DMS 273 (cell line): ENCODE measurements around the gene ARMC2.
A peak's percentile ranks its signal among the peaks of the same experiment; 100 is the strongest.
"Not testable (repeated sequence)": the region's sequence is repeated elsewhere in the genome, so short reads cannot be mapped to it uniquely, and the experiment has no call there.

Experiments
- DNase-seq: peaks from one replicate; lab custom pipeline; 2025; ENCODE audit not compliant: unreplicated experiment; lab: John Stamatoyannopoulos, UW

The ARMC2 gene

DNA sequence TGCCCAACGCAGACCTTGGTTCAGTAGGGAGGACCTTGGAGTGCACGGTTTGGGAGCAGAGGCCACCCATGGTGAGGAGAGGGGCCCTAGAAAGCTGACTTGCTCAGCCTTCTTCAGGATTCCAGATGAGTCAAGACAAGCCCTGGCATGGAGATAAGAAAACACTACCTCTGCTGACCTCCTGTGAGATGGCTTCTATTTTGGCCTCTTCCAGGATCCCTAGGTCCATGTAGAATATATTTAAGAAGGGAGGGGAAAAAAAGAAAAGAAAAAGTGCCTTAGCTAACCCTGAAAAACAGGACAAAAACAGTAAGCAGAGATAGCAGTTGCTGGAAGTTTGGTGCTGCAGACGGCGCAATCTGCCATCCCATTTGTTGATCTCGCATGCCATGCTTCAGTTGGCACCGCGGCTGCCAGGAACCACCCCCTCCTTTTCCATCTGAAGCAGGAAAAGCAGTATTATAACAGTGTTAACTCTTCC is 100.0 kb downstream of the ARMC2 start:
- DNase-seq = peak; percentile 95

DNA sequence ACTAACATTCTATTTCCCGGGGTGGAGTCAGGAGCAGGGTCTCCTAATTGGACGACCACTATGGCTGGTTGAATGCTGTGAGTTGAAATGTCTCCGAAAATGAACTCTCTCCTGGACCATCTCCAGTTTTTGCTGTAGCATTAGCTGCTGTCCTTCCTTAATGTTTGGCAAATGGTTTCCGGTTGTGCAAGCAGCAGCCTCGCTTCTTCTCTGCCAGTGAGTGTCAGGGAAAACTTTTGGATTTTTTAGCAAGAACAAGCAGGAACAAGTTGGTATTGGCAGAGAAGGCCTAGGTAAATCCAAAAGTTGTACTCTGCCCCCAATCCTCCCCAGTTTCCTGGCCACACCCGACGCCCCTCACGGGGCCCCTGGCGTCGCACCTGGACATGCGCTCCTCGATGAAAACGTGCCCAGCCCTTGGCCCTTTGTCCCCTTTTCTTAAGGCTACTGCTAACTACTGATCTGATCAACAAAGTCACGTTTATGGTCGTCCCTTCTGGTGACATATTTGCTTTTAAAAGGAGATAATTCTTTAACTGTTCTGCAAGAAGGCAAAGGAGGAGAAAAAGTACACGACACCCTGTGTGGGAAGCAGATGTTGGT is 103.2 kb downstream of the ARMC2 start:
- no peak for DNase-seq

DNA sequence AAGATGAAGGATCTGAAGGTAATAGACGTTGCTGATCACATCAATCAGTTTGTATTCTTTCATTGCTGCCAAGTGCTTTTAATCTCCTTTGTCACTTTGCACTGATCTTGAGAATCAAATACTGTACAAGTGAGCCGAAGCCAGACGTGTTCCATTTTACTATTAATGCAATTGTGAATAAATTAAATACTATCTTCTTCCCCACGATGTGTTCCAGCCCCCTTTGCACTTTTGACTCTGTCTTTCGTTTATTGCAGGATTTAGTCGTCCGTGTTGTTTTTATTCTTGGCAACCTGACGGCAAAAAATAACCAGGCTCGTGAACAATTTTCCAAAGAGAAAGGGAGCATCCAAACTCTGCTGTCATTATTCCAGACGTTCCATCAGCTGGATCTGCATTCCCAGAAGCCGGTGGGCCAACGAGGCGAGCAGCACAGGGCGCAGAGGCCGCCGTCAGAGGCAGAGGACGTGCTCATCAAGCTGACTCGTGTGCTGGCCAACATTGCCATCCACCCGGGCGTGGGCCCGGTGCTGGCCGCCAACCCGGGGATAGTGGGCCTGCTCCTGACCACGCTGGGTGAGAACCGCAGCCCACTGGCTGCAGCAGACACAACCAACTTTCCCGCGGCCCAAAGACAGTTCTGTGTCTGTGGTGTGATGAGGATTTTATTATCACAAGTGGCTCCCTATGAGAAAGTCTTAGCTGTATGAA is 104.7 kb downstream of the ARMC2 start:
- no peak for DNase-seq

DNA sequence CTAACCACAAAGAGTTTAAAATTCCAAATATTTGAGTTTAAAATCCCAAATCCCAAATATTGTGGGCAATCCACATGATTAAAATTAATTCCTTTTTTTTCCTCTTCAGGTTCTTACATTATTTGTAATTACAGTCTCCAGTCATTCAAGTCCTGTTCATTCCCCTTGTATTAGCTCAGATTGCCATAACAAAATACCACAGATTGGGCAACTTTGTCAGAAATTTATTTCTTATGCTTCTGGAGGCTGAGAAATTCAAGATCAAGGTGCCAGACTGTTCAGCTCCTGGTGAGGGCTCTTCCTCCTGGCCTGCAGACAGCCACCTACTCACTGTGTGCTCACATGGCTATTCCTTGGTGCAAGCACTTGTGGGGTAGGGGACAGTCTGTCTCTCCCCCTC is 105.5 kb downstream of the ARMC2 start:
- no peak for DNase-seq

DNA sequence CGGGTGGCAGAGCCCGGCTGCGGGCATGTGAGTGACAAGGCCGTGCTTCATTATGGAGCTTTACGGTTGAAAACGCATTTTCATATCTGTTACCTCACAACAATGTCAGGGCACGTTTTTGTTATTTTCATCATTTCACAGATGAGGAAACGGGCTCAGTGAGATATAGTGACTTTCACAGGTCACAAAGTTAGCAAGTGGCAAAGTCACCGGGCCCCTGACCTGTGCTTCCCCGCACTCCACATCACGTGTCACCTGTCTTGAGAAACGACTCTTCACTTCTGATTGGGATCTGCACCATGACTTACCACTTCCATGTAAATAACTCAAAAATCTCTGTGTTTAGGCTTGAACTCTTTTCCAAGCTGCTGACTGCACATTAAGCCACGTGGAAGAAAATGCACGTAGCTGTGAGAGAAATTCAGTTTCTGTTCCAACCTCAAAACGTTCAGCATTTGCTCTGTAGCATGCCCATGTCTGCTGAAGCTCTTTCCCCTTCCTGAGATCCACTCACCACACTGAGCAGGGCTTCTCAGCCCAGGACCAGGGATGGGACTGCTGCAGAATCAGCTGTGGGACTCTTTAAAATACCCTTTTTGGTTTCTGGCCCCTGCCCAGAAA is 107.2 kb downstream of the ARMC2 start:
- no peak for DNase-seq

DNA sequence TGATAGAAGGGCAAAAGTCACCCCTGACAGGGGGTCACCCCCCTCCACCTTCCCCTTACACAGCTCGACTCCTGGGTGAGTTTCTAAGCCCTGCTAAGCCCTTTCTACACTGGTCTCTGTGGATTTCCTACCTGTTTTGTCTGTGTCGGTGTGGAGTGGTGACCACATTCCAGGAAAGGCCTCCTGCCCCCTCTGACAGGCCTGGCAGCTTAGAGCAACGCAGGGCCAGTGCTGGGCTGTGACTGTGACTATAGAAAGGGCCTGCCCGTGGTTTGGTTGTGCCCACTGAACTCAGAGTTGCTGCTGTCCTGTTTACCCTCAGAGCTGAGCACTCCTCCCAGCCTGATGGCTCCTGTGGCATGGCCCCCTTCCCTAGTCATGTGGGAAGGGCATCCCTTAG is 109.0 kb downstream of the ARMC2 start:
- no peak for DNase-seq

DNA sequence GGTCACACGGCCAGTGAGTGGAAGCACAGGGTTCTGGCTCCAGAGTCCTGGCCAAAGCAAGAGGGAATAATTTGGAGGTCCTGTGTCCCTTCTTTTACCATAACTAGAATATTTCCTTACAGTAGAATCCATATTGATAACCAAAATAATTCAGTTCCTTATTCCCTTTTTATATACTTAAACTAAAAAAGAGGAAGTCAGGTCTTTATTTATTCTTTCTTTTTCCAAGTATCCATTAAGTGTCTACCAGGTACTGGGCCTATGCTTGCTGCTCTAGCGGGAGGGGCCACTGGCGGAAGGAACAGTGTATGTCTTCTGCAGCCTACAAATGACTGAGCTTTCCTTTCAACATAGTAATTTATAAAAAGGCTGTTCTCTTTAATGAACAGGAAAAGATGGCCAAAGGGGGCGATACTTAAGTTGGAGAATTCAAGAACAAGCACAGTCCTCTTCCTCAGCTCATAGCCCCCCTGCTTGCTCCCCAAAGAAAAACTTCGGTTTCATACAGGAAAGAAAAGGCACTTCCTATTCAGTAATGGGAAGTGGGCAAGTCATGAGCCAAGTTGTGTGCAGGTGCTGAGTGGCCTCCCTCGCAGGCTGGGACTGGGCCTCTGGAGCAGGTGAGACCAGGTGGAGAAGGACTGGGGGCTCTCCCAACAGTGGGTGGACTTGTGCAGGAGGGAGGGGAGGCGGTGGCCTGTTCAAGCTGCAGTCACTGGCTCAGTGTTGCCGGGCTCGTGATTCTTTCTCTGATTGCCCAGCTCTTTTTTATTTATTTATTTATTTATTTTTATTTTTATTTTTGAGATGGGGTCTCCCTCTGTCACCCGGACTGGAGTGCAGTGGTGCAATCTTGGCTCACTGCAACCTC is 110.9 kb downstream of the ARMC2 start:
- no peak for DNase-seq

DNA sequence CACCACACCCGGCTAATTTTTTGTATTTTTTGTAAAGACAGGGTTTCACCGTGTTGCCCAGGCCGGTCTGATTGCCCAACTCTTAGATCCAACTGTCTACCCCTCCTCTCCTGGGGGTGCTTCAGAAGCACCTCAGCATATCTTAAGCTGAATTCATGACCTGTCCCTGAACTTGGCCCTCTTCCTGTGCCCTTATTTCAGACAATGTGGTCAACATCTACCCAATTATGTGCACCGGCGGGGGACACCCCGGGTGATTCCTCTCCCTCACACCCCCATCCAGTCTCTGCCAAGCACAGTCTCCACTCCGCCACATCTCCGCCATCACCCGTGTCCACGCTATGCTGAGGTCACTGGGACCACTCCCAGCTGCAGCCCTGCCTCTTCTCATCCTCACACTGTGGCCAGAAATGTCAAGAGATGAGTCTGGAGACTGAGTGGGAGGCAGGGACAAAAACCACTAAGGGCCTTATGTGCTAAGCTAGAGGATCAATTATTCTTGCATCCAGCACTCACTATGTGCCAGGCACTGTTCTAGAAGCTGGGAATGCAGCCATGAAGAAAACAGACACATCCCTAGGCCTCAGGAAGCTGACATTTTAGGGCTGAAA is 111.9 kb downstream of the ARMC2 start:
- no peak for DNase-seq

DNA sequence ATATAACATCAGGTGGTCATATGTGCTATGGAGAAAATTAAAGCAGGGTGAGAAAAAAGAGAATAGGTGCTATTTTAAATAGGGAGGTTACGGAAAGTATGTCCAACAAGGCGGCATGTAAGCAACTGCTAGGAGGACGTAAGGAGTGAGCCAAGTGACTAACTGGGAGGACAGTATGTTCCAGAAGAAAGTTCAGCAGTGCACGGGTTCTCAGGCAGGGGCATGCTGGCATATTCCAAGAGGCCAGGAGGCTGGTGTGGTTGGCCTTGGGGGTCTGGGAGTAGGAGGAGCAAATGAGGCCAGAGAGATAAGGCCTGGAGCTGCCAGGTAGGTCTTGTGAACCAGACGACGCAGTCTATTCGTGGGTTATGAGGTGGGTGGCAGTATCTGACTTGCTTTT is 112.4 kb downstream of the ARMC2 start:
- DNase-seq = no peak

DNA sequence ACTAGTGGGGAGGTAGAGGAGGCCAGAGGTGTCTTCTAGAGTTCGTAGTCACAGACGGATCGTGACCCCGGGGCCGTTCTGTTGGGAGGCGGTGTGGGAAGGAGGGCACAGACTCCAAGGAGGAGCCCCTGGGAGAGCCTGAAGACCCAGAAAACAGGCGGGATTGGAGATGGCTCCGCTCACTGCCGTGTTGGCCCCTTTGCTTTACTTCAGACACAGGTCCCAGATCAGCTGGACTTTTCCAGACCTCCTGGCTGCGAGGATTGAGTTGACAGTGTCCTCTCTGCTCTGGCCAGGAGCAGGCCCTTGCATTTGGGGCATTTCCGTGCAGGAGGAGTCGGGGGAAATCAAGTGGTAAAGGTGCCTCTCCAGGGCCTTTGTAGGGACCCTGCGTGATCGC is 112.9 kb downstream of the ARMC2 start:
- DNase-seq = no peak

DNA sequence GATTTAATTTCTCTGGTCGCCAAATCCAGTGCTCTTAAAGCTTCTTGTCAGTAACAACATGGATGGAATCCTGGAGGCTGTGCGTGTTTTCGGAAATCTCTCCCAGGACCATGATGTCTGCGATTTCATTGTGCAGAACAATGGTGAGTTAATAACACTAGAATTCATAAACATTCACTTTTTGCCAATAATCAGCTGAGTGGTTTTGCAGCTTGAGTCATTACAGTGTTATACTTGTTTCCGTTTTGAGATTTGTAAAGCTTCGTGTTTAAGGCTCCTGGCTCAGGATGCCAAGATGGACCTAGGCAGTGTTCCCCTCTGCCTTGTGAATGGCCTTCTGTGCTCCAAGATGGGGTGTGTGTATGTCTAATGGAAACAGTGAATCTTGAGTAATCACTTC is 113.8 kb downstream of the ARMC2 start:
- DNase-seq = no peak

DNA sequence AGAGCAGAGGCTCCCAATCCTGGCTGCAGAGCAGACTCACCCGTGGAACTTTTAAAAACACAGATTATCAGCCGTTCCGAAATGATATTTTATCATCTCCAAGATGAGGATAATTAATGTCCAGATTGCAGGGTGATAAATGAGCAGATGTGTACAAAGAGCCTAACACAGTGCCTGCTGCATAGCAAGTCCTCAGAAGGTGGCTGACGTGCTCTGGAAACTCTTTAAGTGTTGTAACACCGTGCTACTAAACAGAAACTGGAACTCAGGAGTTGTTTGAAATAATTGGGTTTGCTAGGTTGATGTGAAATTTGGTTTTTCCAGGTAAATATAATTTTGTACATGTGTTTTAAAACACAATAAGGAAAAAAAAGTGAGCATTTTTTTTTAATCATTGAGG is 118.0 kb downstream of the ARMC2 start:
- no peak for DNase-seq

DNA sequence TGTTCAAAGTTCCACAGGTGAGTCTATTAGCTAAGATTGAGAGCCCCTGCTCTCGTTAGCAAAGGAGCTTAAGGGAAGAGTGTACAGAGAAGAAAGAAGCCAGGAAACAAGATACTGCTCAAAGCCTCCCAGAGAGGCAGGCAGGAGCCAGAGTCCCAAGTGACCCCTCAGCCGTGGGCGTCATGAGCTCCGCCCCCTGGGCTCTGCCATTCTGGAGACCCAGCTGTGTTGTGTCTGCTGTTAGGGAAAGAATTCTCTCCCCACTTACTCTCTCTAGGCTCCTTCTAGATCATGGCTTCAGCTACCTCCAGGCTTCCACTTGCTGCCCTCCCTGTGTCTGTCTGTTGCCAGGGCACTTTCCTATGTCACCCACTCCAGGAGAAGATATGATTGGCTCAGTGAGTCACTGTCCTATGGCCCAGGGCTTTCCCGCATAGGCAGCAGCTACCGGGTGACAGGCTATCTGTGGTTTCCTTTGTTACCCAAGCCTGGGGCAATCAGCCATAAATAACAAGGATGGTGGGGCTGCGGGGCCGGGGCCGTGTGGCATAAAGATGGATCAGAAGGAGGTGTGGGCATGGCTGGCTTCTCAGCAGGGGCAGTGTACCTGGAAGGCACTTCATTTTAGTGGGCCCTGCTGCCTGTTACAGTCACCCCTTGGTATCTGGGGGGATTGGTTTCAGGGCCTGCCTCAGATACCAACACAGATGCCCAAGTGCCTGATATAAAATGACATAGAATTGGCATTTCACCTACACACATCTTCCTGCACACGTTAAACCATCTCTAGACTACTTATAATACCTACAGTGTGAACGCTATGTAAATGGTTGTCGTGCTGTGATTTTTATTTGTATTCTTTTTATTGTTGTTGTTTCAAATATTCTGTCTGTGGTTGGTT is 118.9 kb downstream of the ARMC2 start:
- peak; percentile 87 for DNase-seq

DNA sequence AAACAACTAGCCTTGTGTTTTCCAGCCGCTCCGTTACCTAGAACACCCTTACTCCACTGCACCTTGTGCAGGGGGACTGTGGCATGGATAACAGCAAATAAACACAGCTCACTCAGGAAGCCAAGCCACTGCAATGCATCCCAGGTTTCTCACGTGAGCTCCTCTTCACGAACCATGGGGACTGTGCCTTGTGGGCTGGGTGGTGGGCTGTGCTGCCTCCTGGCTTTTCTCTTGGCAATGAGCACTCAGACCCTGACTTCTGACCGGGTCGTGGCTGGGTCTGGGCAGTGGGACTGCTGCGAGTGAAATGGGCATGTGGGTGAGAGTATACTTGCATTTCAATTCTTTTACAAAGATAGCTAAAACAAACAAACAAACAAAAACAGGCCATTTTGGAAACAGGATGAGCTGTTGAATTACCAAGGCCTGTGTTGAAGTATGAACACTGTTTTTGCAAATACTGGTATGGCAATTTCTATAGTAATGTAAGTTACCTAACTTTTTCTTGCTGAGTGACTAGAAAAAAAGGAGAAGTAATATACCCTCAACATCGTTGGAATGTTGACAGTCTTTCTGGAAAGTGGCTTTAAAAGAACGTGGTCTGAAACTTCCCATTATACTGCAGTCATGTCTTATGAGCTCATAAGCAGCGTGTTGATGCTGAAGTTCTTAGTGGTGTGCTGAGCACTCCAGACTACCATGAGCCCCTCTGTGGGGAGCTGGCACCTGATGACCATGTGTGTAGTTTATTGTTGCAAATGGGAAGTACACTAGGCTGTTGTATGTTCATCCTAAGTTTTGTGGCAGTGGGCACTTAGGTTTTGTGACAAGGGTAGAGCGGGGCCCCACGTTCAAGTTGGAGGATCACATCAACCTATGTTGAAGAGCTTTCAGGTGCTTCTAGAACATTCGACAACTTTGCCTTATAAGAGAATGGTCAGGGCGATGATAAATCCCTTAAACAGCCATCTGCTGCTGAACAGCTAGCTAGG is 120.4 kb downstream of the ARMC2 start:
- no peak for DNase-seq

DNA sequence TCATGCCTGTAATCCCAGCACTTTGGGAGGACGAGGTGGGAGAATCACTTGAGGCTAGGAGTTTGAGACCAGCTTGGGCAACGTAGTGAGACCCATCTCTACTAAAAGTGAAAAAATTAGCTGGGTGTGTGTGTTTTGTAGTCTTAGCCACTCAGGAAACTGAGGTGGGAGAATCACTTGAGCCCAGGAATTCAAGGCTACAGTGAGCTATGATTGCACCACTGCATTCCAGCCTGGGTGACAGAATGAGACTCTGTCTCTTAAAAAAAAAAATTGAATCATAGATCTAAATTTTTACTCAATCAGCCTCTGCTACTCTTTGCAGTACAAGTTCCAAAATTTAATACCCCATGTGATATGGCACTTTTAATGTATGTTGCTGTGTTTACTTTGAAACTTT is 121.6 kb downstream of the ARMC2 start:
- DNase-seq = no peak

DNA sequence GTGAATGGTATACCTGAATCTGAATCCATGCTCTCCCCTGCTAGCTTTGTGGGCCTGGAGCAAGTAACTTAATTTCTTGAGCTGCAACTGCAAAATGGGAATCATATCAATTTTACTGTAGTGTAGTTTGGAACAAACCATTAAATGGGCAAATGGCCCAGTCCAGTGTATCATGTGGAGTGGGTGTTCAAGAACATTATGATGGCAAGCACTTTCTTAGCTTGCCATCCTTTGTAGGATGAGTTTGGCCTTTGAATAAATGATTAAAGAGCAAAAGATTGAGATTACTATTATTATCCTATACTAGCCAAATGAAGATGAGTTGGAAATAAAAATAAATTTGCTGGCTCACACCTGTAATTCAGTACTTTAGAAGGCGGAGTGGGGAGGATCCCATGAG is 126.0 kb downstream of the ARMC2 start:
- no peak for DNase-seq

DNA sequence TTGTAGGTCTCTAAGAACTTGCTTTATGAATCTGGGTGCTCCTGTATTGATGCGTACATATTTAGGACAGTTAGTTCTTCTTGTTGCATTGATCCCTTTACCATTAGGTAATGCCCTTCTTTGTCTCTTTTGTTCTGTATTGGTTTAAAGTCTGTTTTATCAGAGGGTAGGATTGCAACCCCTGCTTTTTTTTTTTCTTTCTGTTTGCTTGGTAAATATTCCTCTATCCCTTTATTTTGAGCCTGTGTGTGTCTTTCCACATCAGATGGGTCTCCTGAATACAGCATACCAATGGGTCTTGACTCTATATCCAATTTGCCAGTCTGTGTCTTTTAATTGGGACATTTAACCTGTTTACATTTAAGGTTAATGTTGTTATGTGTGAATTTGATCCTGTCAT is 130.4 kb downstream of the ARMC2 start:
- DNase-seq = not testable (repeated sequence)

DNA sequence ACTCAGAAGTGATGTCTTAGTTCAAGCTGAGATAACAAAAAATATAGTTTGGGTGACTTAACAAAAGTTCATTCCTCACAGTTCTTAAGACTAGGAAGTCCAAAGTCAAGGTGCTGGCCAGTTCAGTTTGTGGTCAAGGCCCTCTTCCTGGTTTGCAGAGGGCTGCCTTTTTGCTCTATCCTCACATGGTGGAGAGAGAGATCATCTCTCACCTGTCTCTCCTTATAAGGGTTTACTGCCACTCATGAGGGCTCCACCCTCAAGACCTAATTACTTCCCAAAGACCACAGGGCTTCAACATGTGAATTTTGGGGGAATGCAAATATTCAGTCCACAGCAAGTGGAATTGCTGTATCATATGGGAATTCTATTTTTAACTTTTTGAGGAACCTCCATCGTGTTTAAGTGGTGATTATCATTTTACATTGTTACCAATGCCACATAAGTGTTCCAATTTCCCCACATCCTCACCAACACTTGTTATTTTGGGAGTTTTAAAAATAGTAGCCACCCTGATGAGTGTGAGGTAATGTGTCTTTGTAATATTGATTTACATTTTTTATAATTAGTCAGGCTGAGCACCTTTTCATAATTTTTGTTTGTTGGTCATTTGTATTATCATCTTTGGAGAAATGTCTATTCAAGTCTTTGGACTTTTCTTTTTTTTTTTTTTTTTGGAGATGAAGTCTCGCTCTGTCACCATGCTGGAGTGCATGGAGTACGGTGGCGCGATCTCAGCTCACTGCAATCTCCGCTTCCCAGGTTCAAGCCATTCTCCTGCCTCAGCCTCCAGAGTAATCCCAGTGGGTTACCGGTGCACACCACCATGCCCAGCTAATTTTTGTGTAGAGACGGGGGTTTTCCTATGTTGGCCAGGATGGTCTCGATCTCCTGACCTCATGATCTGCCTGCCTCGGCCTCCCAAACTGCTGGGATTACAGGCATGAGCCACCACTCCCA is 134.2 kb downstream of the ARMC2 start:
- DNase-seq = no peak
